Measurements from ENCODE around the gene SEZ6L.

The SEZ6L gene

GRCh38 chr22:26185190-26185589 lies 15.9 kb downstream of the SEZ6L start:
- DNase-seq: no peak

GRCh38 chr22:26188341-26188740 lies 19.1 kb downstream of the SEZ6L start:
- DNase-seq: no peak

- no peak for DNase-seq
Measured at GRCh38 chr22:26194313-26194712, 25.1 kb downstream of the SEZ6L start.

GRCh38 chr22:26194877-26195276 lies 25.6 kb downstream of the SEZ6L start:
- no peak for DNase-seq

DNA sequence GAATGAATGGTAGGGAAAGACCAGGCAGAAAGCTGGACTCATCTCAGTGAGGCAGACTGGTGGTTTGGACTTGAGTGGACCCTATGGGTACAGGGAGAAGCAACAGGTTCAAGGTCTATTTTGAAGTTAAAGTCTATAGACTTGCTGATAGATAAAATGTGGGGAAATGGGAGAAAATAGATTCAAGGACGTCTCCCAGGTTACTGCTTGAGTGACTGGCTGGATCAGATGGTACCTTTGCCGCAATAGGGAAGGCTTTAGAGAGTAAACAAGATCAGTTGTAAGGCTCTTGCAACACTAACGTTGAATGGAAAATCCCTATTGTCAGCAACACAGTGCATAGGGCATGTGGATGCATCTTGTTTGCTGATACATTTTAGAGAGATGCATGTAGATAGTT lies 27.4 kb downstream of the SEZ6L start:
- DNase-seq: no peak

DNA sequence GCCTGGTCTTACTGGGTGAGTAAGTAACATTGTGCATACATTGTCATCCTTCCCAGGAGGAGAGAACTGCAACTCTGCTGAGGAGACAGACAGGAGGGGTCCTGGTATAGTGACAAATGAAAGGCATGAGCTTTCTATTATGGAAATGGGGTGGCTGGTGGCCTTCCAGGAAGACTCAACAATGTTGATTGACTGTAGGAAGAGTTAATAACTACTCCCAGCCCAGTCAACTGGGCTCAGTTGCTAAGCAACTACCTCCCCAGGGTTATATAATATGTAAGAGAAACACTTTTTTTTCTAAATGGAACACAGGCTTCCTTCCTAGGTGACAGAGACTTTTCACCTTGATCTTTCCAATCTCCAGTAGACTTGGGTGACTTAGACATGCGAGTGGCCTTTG lies 28.2 kb downstream of the SEZ6L start:
- no peak for DNase-seq

DNA sequence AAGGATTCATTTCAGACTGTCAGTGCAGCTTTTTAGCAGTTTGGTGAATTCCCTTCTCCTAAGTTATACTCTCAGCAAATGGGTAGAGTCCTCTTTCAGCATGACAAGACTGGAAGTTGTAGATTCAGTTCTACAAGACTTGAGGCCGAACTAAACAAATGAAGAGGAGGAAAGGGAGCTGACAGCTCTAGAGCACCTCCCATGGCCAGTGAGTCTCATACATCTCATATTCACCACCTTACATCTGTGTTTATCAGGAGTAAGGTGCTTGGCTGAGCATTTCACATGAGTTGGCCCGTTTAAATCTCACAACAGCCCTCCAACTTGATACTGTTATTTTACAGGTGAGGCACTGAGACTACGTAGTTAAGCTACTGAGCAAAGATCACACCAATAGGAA lies 30.4 kb downstream of the SEZ6L start:
- no peak for DNase-seq

- DNase-seq: no peak
Measured at GRCh38 chr22:26202280-26202924, 33.1 kb downstream of the SEZ6L start.

DNA sequence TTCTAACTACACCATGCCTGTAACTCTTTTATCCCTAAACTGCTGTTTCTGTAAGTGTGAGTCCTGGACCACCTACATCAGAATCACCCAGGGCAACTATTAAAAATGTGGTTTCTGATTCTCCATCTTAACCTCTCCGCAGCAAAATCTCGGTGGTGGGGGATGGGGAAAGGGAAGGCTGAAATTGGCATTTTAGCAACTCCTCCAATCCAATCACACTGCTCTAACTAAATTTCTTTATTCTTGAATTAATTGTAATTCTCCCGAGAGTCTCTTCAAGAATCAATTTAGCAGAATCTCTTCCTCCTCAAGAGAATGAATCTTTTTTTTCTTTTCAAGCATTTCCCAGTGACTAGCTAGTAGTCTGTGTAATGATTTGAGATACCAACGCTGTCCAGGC lies 36.2 kb downstream of the SEZ6L start:
- DNase-seq: no peak

DNA sequence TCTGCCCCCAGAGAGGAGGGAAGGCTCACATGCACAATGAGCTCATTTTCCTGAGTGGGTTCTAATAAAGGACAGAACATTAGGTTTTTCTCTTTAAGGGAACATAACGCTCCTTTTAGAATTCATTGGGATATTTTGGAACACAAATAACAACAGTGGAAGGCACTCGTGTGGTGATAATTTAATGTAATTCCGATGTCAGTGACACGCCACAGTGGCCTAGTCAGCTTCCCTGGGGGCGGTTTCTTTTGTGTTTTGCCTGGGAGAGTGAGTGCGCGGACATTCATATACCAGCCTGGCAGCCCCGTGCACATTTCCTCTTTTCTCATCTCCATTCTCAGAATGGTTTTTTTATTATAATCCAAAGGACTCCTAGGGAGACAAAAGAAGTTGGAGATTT lies 41.1 kb downstream of the SEZ6L start:
- DNase-seq: no peak

DNA sequence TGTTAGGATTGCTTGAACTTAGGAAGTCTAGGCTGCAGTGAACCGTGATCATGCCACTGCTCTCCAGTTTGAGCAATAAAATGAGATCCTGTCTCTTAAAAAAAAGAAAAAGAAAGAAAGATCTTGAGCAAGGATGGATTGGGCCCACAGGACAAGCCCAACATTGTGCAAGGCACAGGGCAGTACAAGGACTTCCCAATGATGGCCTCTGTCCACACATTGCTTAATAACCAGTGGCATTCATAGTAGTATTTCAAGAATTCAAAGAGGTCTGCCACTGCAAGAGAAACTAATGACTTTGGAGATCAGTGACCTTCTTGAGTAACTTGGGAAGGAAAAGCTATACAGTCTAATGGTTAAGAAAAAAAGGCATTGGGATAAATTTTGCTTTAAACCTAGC lies 44.6 kb downstream of the SEZ6L start:
- no peak for DNase-seq

GRCh38 chr22:26214466-26214865 lies 45.2 kb downstream of the SEZ6L start:
- no peak for DNase-seq

DNA sequence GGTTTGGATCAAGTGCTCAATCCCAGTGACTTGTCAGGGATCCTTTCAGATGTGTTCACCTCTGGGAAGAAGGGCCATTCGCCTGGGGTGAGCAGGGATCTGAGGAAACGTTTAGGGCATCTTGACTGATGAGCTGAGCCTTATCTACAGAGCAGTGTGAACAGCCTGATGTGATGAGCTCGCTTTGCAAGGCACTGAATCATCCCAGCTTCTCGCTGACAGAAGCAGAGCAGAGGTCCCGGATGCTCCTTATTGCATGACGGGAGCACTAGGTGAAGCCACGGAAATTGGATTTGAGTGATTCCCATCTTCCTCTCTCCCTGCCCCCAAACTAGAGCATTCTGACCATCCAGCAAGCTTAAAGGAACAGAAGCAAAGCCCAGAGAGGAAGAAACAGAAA lies 46.5 kb downstream of the SEZ6L start:
- DNase-seq: no peak

GRCh38 chr22:26225207-26225606 lies 55.9 kb downstream of the SEZ6L start:
- no peak for DNase-seq

DNA sequence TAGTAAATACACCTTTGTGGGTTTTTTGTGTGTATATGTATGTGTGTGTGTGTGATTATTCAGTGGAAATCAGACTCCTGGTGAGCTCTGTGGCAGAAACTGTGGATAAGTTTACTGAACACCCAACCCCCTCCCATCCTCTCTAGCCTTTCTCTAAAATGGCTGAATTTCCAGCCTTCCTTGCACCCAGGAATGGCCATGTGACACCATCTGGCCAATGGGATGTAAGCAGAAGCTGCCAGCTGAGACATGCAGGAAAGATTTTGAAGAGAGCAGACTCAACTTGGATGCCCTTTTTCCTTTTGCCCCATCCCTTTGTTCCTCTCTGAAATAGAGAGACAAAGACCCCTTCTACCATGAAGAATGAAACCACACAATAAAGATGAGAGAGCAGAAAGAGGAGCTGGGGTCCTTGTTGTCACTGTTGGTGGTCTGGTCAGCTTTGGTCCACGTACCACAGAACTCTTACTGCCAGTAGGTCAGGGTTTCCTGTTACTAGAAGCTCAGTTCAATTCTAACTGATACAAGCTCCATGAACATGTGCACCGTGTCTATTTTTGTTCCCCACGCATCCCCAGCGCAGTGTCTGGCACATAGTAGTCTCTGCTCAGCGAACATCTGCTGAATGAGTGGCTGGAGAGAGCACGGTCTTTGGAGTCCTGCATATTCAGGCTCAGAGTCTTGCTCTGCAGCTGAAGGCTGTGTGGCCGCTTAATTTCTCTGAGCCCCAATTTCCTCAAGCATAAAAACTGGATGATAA lies 57.5 kb downstream of the SEZ6L start:
- DNase-seq: no peak

DNA sequence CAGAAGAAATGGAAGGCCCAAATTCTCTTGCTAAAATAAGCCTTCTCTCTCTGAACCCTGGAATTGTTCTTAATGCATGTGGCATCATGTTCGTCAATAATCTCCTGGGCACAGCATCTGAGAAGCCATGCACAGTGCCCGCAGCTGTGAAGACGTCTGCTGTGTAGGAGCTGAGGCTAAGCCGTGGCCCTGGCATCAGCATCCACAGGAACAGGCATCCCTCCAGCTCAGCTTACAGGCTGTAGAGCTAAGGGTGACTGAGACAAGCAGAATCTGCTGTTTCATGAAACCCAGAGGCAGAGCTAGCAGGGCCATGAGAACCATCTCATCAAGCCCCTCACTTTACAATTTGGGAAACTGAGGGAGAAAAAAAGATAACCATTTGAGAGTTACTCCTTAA lies 60.6 kb downstream of the SEZ6L start:
- no peak for DNase-seq

- DNase-seq: no peak
Measured at GRCh38 chr22:26234296-26234695, 65.0 kb downstream of the SEZ6L start.

GRCh38 chr22:26235792-26236487 lies 66.7 kb downstream of the SEZ6L start:
- DNase-seq: no peak

DNA sequence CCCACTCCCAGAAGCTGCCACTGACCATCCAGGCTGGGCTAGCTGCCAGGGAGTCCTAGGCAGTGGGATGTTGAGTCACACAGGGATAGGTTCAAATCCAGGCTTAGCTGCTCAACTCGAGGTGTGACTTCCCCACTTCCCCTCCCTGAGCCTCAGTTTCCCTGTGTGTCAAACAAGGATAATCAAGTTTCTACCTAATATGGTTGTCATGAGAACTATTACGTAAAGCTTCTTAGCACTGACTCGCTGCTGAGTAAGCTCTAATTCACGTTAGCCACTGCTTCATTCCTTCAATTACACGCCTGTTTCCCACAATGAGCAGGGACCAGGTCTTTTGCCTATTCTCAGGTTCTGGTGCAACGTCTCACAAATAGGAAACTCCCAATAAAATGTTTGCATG lies 67.7 kb downstream of the SEZ6L start:
- DNase-seq: no peak

GRCh38 chr22:26238596-26238995 lies 69.3 kb downstream of the SEZ6L start:
- DNase-seq: no peak

GRCh38 chr22:26239581-26239980 lies 70.3 kb downstream of the SEZ6L start:
- no peak for DNase-seq

DNA sequence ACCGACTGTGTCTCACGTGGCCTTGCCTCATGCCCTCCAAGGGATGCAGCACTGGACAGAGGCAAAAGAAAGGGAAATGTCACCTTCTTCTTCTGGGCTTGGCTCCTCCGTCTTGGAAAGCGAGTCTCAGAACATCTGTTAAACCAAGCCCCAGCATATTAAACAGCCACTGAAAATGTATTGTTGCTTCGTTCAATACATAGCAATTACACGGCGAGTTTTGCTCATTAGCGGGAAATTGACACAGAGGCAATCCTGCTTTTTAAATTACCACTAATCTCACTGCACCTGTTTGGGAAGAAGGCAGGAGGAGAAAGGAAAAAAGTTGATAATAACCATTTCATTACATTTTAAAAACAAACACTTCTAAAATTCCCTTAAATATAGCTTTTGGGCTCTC lies 72.1 kb downstream of the SEZ6L start:
- DNase-seq: no peak

DNA sequence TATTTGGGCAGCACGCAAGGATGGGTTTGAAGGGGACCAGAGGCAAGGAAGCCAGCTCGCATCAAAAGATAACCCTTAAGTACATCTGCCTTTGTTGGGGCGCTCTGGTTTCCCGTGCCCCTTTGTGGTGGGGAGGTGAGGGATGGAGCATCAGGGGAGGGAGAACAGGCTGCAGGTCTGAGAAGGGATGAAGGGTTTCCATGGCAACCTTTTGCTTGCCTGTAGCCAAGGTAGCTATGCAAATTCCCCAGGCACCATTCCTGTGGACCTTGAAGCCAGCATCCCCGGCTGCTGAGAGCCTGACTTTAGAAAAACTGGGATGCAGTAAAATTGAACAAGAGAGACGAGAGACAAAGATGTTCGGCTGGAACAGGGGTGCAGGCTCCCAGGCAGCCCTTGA lies 75.7 kb downstream of the SEZ6L start:
- DNase-seq: no peak

DNA sequence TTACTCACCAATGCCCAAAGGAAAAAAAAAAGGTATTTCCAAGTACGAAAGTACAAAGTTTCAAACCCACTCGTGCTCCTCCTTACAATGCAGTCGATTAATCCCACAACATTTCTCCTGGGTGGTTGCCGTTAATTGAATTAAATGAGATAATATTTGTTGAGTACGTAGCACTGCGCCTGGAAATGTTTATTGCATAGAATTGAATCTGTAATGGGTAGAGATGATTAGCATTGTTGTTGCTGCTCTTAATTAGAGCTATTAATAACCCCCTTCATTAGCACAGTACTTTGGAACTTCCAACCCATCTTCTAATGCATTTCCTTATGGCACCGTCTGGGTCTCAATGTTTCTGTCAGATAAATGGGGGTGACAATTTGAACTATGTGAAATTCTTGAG lies 77.3 kb downstream of the SEZ6L start:
- DNase-seq: no peak
